Amniotic stem cell (primary cell): Measurements from ENCODE around the gene LRP8.
A peak's percentile ranks its signal among the peaks of the same experiment; 100 is the strongest.

ENCODE experiments used
- DNase-seq: peaks from one replicate; lab custom pipeline; 2025; lab: John Stamatoyannopoulos, UW

The LRP8 gene

GRCh38 chr1:53339736-53340635 lies 12.1 kb upstream of the LRP8 start:
- DNase-seq = no peak

GRCh38 chr1:53338423-53338822 lies 10.6 kb upstream of the LRP8 start:
- no peak for DNase-seq

GRCh38 chr1:53337499-53337898 lies 9.6 kb upstream of the LRP8 start:
- no peak for DNase-seq

GRCh38 chr1:53336146-53336545 lies 8.3 kb upstream of the LRP8 start:
- DNase-seq = no peak

- DNase-seq = no peak
Observed at GRCh38 chr1:53335661-53336060, 7.8 kb upstream of the LRP8 start.

GRCh38 chr1:53334781-53335180 lies 6.9 kb upstream of the LRP8 start:
- DNase-seq = no peak

- no peak for DNase-seq
Observed at GRCh38 chr1:53334312-53334711, 6.4 kb upstream of the LRP8 start.

- DNase-seq = no peak
Observed at GRCh38 chr1:53332833-53333232, 5.0 kb upstream of the LRP8 start.

- no peak for DNase-seq
Observed at GRCh38 chr1:53332186-53332564, 4.3 kb upstream of the LRP8 start.

GRCh38 chr1:53331446-53332185 lies 3.7 kb upstream of the LRP8 start:
- DNase-seq = no peak

GRCh38 chr1:53330819-53331218 lies 2.9 kb upstream of the LRP8 start:
- DNase-seq = no peak

GRCh38 chr1:53328541-53329499 lies 950 bp upstream of the LRP8 start:
- no peak for DNase-seq

GRCh38 chr1:53327182-53327913 lies 522 bp downstream of the LRP8 start:
- peak; percentile 14 for DNase-seq

GRCh38 chr1:53326598-53327181 lies 1.2 kb downstream of the LRP8 start:
- no peak for DNase-seq

GRCh38 chr1:53326088-53326597 lies 1.7 kb downstream of the LRP8 start:
- DNase-seq = peak; percentile 76

- DNase-seq = no peak
Observed at GRCh38 chr1:53325326-53326087, 2.4 kb downstream of the LRP8 start.

GRCh38 chr1:53324728-53325297 lies 3.1 kb downstream of the LRP8 start:
- no peak for DNase-seq

- DNase-seq = no peak
Observed at GRCh38 chr1:53324321-53324720, 3.5 kb downstream of the LRP8 start.

- DNase-seq = no peak
Observed at GRCh38 chr1:53323316-53323715, 4.6 kb downstream of the LRP8 start.
